GM18507 (cell line): ENCODE data around the gene KCNMA1.
A peak's percentile ranks its signal among the peaks of the same experiment; 100 is the strongest.
"Not testable (repeated sequence)": the region's sequence is repeated elsewhere in the genome, so short reads cannot be mapped to it uniquely, and the experiment has no call there.

Experiments
- DNase-seq: peaks from one replicate; pipeline ENCODE4 v3.0.0; 2011; ENCODE audit warnings: low read depth; ENCODE audit not compliant: insufficient read length; ENCODE audit errors: extremely low spot score
- FAIRE-seq: peaks from 2 replicates; lab custom pipeline; 2011; peaks lifted over from hg19 to GRCh38; lab: Jason Lieb, UNC

KCNMA1 gene

GRCh38 chr10:77637532-77638320, at the start of gene KCNMA1:
Gene KCNMA1 (minus strand): TSS chr10:77637808.
- no peak for FAIRE-seq
- no peak for DNase-seq

DNA sequence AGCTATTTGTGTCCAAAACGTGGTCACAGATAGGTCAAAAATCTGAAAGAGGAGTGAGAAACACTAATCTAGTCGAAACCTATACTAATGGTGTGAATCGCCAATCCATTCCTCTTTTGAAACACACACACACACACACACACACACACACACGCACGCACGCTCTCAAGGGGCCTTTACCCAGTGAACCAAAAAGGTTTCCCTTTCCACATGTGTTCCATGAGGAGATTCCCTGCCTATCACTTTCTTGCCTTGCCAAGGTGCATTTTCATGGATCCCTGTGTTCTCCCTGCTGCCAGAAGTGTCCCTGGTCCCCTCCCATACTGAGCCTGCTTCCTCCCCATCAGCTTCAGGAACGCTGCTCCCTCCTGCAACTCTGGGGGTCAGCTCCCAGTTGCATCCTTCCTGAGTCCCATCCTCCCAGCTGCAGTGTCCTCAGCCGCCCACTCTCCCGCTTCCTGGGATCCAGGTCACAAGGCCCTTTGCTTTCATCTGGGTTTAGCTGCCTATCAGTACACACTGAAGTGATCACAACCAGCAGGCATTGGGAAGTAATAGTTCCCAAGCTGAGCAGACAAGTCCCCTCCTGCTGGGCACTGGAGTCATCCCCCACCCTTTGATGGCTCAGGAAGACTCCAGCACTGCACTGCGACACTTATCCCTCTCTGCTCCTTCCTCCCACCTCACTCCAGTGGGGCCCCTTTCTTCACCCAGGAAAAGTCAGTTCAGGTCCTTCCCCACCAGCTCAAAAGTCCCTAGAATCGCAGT, 49.2 kb upstream of the KCNMA1 start:
- FAIRE-seq (no peak), DNase-seq (no peak)

GRCh38 chr10:77686096-77686495, 48.5 kb upstream of the KCNMA1 start:
- FAIRE-seq = no peak
- DNase-seq = no peak

DNA sequence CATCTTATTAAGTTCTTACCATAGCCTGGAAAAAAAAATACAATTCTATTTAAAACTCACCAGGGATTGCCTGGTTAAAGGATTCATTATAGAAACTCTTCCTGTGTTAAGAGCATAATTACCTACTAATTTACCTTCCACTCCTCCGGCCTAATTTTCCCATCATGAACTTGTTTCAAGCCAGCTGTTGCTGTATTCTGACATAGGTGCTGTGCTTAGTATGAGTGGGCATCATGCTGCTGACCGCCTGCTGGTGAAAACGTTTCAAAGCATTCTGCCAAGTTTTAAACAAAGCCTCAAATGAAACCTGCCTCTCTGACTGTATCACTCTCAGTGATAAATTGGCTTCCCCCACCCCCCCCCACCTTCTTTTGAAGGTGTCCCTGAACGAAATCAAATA, 47.8 kb upstream of the KCNMA1 start:
- no peak for DNase-seq
- FAIRE-seq = no peak

DNA sequence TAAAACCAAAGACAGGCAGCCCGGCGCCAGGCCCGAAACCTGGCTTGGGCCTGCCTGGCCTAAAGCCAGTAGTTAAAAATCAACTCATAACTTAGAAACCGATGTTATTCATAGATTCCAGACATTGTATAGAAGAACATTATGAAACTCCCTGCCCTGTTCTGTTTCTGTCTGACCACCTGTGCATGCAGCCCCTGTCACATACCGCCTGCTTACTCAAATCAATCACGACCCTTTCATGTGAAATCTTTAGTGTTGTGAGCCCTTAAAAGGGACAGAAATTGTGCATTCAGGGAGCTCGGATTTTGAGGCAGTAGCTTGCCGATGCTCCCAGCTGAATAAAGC, 45.5 kb upstream of the KCNMA1 start:
- DNase-seq = not testable (repeated sequence)
- peak; percentile 88 for FAIRE-seq

DNA sequence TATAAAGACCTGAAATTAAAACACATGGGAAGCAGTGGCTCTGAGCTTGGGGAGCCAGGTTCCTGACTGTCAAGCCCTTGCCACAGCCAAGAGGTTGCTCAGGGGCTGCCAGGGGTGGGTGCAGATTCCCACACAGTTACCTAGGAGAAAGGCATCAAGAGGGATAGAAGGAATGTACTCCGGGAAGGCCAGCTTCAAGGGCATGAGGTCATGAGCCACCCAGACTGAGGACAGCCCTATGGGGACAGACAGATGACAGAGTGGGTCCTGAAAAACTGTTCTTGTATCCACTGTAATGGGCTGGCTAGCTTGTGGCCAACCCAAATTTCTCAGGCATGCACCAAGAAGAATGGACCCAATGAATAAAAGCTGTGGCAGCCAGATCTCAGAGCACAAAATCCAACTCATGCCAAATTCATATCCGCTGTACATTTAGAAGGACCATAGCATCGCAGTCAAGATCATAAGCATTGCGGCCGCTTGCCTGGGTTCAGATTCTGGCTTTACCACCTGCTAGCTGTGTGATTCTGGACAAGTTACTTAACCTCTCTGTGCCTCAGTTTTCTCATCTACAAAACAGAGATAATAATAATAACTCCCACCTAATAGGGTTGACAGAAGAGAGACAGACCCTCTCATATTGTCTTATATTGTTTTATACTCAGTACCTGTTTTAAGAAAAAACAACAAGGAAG, 44.9 kb upstream of the KCNMA1 start:
- FAIRE-seq (peak; percentile 33), DNase-seq (no peak)

- no peak for FAIRE-seq
- no peak for DNase-seq
Measured at GRCh38 chr10:77681839-77682238, 44.2 kb upstream of the KCNMA1 start.

DNA sequence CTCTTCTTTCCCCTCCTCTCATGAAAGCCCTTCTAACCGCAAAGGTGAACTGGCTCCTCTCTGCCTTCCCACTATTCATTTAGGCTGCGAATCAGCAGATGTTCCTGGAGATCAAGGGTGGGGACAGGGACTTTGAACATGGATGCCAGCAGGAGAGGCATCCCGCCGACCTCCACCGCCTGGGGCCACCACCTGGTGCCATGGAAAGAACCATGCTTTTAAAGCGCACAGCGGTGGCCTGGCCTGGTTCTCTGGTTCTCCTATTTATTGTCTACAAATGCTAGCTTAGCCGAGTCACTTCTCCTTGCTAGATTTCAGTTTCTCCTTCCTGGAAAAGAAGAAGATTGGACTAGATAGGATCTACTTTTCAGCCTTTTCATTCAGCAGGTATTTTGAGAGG, 43.2 kb upstream of the KCNMA1 start:
- DNase-seq (no peak), FAIRE-seq (no peak)

DNA sequence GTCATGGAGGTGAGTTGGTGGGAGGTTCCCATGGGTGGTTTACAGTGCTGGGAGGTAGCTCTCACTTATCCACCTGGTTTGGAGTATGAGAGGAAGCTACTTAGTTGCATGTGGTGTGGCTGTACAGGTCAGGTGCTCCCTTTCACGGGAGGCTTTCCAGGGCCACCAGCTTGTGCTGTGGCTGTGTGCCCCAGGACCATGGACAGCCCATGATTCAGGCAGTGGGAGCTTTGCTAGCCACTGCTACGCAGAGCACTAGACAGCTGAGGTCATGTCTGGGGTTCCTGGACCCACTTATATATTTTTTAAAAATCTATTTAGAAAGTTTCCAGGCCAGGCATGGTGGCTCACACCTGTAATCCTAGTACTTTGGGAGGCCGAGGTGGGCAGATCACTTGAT, 42.5 kb upstream of the KCNMA1 start:
- no peak for FAIRE-seq
- DNase-seq = no peak

- FAIRE-seq (no peak), DNase-seq (no peak)
Measured at GRCh38 chr10:77679217-77679616, 41.6 kb upstream of the KCNMA1 start.

GRCh38 chr10:77678146-77678545, 40.5 kb upstream of the KCNMA1 start:
- no peak for DNase-seq

GRCh38 chr10:77675347-77675746, 37.7 kb upstream of the KCNMA1 start:
- no peak for DNase-seq
- FAIRE-seq = no peak

More at GRCh38 chr10:77678146-77678545, 40.5 kb upstream of the KCNMA1 start:
- FAIRE-seq = no peak

- DNase-seq = no peak
- no peak for FAIRE-seq
Measured at GRCh38 chr10:77673515-77674140, 36.0 kb upstream of the KCNMA1 start.

DNA sequence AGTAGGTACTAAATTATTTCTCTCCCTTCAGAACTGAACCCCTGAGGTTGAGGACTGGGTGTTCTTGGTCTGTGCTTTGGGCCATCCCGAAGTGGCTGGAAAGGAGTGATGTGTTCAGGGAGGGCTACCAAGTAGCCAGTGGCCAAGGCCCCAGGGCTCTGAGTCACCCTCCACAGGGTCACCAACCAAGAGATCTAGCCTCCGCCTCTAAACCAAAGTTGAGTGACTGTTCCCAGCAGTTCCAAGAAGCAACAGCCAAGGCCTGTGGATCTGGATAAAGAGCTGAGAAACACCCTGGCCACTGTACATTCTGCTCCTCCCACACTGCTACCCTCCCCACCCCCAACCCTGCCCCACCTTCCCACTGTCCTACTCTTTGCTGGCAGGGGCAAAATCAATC, 35.5 kb upstream of the KCNMA1 start:
- FAIRE-seq = no peak
- DNase-seq = no peak

DNA sequence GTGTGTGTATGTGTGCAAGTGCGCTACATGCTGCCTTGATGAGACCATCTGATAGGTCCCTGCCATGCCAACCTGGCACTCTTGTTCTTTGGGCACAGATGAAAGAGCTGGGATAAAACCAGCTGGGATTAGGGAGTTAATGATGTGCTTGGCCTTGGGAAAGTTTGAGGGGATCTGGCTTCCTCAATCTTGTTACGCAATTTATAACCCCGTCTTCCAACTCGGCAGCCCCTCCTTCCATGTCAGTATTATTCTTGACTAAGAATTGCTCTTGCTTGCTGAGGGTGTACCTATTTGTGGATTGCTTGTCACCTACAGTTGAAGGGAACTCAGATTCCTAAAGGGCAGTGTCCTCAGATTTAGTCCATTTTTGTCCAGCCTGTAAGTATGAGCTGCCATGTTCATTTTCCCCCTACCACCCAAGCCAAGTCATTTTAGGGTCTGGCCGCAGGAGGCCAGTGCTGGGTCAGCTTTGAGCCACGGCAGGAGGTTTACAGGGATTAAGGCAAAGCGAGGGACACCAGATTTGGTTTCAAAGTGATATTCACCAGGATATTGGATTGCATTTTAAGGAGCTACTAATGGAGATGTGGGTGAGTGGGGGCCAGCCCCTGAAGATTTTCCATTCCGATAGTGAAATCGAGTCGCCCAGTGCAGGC, 34.1 kb upstream of the KCNMA1 start:
- FAIRE-seq = no peak

GRCh38 chr10:77670817-77671443, 33.3 kb upstream of the KCNMA1 start:
- FAIRE-seq (no peak), DNase-seq (no peak)

More for the DNA sequence above, 34.1 kb upstream of the KCNMA1 start:
- no peak for DNase-seq

GRCh38 chr10:77669892-77670291, 32.3 kb upstream of the KCNMA1 start:
- no peak for FAIRE-seq

GRCh38 chr10:77667426-77668324, 30.1 kb upstream of the KCNMA1 start:
- FAIRE-seq = peak; percentile 71
- no peak for DNase-seq

More at GRCh38 chr10:77669892-77670291, 32.3 kb upstream of the KCNMA1 start:
- DNase-seq = no peak
